Hematopoietic multipotent progenitor cell treated with erythropoietin and hydrocortisone succinate and interleukin-3 and kit ligand, for 17 days (in vitro differentiated cells): ENCODE measurements around the gene OSR1.

Experiments used
- DNase-seq: peaks from one replicate; pipeline ENCODE4 v3.0.0-alpha.2; 2015; ENCODE audit warnings: low spot score

The OSR1 gene

DNA sequence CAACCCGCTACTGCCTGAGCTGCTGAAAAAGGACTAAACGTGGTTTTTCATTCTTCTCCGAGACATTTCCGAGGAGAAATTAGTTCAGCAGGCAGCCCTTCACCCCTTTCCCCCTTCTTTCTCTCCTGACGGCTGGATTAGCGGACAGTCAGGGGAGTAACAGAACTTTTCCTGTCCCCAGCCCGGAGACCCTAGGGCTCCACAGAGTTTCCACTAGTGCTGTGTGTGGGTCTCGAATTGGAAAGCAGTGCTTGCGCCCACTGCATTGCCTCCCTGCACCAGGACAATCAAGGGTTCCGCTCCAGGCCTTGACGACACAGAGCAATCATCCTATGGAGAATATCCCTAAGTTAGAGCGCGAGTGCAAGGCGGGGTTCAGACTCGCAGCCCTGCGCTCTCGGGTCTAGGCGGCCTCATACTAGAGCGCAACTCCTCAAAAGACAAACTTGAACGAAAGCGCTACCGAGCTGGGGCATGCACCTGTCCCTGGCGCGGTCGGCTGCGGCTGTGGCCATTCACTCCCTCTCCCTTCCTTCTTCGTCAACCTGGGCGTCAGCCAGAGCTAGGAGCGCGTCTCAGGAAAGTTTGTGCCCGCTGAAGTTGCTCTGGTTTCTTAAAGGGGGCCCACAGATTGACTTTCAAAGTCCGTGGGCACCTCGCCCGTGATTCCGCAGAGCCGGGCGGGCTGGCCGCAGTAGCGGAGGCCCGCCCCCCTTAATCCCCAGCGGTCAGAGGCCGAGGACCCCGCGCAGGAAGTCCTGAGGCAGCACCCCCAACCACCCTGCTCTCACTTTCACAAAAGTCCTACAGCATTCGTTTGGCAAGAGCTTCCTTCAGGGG is 801 bp downstream of the OSR1 start:
- no peak for DNase-seq

DNA sequence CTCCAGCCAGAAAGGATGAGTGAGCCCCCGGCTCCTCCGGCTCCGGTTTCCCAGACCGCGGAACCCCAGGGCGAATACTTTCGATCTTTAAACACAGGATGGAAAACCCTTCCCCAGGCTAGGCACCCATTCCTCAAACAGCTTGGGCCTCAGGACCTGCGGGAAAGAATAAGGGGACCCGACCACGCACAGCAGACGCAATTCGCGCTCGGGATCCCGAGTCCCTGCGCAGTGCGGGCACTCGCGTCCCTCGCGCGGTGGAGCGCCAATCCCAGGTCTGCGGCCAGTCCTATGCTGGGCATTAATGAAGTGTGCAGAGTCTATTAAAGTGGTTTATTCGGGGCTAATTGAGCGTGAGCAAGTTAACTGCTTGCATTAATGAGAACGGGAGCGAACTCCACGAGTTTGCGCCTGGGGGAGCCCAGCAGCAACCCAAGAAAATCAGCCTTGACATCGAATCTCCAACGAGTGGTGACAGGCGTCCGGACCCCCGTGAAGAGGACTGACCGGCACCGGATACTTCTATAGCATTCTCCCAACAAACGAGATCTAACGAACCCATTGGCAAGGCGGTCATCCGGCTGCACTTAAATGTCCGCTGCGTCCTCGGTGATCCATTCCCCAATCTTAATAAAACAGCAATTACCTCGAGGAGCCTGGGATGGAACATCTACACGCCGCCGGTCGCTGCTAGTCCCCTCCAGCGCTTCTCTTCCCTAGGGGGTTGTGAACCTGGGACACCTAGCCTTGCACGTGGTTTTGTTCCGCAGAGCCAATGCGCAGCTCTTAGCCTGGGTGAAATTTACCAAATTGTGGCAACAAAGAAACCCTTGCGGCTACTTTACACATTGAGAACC is 1.6 kb downstream of the OSR1 start:
- DNase-seq = no peak

DNA sequence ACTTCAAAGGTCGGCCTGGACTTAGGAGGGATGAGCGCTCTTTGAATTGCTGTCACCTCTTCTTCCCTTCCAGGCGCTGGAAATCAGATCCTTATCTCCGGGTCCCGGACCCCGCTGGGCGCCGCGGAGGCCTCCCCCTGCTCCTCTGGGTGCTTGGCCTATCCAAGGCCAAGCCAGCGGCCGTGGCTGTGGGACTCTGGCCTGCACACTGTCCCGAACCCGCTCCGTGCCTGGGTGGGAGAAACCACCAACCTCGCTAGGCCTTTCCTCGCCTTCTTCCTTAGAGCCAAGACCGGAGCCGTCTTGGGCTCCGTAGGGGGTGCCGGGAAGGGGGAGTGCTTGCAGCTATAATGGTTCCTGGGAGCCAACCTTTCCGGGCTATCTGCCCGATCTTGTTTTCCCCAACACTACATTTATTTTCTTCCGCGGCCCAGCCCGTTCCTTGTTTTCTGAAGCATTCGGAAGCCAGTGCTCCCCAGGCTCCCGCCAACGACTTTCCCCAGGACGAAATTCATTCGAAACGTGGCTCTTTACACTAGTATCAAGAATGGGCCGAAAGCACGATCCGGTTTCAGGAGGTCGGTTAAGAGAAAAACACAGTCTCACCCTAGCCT is 2.4 kb downstream of the OSR1 start:
- no peak for DNase-seq

DNA sequence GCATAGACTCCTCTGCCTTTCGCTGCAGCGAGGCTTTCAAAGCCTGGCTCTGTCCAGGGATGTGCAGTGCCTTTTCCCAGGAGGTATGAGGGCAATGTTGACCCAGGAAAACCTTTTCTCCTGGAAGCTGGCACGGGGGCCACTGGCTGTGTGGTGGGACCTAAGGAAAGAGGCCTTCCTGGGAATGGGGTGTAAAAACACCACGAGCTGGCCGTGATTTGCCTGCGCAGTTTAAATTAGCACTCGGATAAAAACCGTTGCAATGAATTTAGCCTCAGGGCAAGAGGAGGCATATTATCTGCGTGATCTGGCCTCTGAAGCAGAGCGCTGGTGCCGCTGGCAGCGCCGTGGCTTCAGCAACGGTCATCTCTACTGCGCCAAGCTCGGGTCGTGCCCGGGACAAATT is 3.0 kb downstream of the OSR1 start:
- no peak for DNase-seq

DNA sequence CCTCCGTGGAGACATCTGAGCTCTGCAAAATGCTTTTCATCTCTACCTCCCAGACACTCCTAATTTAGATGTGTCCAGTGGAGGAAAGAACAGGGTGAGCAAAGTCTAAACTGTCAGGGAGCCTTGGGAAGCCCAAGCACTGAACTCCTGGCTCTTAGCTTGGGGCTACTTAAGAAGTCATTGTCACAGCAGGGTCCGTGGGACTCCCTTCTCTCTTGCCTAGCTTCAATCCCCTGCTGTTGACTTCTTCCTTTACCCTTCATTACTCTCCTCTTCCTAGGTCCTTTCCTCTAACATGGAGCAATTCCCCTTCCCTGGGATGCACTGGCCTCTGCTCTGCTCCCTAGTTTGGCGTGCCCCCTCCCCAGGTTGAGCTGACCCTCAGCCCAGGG is 3.4 kb downstream of the OSR1 start:
- DNase-seq = no peak

DNA sequence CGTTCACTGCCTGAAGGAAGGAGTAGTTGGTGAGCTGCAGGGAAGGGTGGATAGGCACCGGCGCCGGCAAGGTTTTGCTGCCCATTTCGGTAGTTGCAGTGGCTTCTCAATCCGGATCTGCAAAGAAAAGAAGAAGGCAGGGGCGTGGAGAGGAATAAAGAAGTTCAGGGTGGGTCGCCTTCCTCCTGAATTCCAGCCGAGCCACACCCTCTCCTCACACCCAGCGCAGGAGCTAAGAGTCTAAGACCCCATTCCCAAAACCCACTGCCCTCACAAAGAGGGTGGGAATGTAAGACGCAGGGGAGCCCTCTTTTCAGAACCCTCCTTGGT is 4.7 kb downstream of the OSR1 start:
- no peak for DNase-seq

DNA sequence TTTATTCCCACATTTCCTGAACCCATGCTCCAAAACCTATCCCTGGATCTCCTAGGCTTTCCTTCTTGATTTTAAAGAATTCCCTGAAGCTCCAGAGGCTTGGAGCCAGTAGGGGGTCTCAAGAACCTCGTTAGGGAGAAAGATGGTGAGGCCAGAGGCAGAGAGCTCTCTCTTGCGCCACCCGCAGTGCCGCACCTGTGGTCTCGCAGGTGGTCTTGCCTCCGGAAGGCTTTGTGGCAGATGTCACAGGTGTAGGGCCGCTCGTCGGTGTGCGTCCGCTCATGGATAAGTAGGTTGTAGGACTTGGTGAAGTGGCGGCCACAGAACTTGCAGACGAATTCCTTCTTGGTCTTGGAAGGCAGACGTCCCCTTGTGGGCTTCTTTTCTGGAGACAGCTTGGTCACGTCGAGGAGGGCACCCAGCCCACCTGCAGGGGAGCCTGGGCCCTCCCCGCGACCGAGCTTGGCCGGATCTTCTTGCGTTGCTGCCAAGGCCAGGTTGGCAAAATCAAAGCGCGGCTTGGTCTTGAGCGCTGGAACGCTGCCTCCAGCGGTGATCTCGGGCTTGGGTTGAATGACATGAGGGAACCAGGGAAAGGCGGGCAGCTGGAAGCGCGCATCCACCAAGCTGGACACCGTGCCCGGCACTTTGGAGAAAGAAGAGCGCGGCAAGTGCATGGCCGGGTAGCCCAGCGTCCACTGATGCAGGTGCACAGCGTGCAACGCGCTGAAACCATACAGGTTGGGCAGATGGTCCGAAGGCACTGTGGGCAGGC is 5.3 kb downstream of the OSR1 start:
- no peak for DNase-seq

DNA sequence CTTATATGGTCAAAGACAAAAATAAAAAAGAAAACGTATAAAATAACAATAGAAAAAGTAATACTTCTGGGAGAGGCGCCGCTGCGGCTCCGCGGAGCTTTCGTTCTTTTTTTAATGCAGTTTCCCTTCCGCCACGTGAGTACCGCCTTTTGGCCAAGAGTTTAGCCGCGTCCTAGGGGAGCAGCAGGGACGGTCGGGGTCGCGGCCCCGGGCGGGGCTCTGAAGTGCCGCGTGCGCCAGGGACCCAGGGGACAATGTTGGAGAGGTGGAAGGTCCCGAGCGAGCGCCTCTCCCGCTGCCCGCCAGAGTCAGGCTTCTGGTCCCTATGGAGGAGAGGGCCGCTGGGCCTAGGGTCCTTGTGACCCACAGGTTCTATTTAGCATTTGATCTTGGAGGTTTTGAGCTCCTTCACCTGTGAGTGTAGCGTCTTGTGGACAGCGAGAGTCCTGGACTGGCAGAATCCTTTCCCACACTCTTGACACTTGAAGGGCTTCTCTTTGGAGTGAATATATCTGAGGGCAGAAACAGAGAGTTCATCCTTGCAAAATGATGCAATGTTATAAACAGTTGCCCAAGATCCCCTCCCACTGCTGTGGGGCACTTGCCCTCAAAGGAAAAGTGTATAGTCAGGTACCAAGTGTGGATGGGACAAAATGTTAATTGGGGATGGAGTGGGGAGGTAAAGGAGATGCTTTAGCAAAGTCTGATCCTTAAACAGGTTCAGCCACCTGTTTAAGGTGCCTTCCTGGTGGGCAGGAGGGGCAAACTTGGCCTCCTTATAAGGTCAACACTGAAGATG is 6.3 kb downstream of the OSR1 start:
- DNase-seq = no peak

DNA sequence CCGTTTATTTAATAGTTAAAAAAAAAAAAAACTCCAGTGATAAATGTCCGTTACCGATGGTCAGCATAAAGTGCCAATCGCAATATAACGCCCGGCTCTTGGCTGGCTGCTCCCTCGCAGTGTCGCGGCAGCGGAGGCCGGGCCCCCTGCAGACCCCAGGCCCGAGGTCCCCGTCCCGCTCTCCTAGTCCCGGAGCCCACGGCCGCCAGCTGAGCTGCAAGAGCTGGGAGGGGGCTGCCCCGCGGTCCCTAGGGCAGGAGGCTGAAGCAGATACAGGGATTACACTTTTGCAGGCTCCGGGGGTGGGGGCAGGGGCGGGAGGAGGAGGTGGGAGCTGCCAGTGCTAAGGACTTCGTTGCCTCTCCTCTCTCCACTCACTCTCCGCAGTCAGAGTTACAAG is 6.9 kb downstream of the OSR1 start:
- DNase-seq = no peak

DNA sequence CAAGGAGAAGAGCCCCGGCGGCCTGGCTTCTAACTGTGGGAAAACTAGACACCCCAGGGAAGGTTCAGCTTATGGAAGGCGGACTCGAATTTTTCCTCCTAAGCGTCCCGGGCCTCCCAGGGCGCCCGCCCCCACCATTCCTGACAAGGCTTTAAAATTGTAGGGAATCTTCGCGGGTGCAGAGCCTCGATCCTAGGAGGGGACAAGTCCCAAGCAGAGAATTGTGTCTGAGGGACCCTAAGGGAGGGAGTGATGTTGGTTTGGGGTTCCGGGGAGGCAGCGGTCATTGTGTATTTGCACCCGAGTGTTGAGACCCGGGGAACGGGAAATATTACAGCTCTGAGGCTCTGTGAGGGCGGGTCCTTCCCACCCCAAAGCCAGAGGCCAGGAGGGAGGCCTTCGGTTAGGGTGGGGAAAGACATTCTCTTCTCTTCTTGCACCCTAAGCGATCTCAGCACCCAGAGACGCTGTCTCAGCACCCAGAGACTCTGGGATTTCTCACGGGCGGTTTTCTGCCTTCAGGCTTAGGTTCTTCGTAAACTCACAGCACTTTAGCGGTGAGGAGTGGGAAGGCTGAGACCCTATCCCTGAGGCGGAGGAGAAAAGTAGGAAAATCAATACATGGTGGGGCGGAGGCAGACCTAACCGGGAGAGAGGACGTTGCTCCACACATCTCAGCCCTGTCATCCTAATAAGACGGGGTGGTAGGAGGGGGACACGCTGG is 7.6 kb downstream of the OSR1 start:
- DNase-seq = no peak

DNA sequence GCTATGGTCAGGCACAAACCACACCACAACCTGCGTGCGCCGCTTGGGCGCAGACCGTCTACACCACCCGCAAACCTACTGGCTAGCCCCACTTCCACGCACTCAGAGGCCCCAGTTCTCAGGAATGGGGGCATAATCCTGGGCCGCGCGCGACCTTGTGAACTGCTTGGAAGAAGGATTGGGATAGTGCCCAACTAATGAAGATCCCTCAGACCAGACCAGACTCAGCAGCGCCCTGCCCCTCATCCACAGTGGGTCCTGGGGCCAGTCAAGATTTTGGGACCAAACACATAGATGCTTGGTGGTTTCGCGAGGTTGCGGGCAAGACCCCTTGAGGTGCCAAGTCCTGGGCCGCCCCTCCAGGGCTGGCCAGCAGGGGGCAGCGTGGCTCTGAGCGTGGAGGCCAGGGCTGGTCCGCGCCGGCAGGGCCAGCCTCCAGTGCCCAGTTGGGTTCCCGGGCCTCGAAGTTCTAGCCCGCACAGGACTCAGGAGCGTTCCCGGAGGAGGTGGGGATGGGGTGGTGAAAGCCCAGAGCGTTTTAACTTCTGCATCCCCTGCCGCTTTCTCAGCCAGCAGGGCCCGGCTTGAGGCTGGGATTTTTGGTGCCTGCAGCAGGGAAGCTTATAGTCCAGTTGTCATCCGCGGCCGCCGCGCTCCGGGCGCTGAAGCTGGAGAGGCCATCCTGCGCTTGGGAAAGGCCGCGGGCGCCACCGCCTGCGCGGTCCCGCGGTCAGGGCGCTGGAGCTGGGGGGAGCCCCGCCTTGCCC is 8.3 kb downstream of the OSR1 start:
- peak; percentile 57 for DNase-seq

DNA sequence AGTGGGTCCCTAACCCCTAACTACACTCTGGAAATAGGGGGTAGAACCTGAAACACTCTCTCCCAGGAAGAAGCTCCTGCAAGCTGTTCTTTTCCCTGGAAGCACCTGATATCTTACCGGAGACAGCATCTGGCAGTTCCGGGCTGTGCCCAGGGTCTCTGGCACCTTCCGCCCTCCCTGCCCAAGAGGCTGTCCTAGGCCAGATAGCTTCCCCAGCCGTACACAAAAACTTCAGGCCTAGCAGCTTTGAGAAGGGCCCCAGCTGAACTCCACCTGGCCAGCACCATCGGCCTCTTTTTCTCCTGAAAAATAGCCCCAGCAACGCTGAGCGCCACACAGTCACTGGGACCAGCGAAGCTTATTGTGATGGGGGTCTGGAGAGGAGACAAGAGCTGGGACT is 9.7 kb downstream of the OSR1 start:
- DNase-seq = no peak

DNA sequence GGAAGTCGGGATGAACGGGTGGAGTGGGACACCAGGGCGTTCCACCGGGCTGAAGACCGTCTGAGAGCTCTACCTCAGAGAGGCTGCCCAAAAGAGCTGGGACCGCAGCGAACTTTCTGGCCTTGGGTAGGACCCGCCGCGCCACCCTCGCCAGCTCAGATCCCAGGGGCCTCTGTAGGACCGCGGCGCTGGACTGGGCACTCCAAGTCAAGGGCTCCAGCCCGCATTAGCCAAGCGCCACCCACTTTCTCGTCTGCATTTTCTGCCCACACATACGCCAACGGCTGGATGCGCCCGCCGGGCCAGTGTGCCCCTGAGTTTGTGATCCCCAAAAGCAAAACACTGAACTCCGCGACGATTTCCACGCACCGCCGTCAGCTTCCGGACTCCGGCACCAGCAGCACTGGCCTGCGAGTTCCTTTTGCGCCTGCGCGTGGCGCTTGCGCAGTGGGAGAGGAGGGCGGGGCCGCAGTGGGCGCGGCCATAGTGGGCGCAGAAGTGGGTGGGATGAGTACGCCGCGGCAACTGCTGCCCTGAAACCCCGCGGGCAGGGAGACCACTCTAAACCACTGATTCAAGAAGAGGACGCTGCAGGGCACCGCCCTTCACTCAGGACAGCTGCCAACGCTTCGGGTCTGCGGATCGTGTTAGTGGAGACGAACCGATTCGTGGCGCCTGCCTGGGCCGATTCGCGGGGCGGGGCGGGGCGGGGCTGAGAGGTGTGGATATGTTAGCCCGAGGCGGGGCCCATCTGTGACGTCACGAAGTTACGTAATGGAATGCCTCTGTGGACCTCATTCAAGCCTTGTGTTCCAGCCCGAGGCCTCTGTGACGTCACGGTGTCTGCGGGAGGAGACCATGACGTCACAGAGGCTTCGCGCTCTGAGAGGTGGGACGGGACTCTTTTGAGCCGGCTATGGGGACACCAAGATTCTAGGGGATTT is 10.5 kb downstream of the OSR1 start:
- DNase-seq = peak; percentile 97

DNA sequence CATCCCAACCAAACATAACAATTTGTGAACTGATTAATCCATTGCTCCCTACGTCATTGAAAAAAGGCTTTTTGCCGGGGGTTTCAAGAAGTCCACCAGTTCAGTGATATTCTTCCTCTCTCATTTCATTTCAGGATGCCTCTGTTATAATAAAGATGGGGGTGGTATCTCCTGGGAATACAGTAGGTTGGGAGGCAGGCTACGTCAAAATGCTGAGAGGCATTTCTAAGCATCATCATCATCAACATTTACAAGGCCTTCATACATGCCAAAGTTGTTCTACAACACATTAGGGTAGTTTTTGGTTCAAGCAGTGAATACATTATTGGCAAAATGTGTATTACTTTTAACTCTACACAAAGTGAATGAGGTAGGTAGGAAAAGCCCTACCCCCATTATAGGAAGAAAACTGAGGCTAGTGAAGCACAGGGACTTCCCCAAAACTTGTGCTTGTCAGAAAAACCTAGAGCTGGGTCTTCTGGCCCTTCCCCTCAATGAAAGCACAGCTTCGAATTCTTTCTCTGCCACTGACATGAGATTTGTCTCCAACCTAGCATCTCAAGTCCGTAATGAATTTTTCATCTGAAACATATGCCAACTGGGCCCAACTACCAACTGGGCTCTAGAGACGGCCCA is 11.3 kb downstream of the OSR1 start:
- no peak for DNase-seq

DNA sequence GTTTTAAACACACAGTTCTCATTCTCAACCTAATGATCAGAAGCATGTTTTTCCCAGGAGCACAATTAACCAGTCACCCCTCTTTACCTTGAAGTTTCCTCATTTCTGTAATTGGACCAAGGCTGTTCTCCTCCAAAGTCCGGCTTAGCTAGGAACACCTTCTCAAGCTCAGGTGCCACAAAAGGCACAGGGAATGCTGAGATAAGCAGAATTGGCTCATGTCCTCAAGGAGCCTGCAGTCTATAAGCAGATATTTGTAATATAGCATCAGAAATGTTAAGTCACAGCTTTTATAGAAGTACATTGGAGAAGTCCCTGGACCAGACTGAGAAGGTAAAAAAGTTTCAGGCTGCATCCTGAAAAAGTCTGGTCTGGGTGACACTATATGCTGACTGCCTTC is 20.7 kb downstream of the OSR1 start:
- DNase-seq = no peak

DNA sequence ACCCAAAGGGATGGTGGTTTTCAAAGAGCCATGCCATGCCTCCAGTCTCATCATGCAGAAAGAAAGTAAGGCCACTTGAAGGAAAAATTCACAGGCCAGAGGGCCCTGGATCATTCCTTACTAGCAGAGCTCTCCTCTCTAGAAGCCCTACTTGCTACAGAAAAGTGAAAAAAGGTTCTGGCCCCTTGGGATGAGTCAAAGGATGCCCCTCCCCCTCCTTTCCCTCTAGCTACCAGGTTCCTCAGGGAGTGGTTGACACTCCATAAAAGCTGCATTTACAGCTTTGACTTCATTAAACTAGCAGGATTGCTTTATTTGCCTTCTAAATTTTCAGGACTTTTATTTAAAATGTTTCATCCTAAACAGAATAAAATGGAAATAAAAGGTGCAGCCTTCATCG is 21.2 kb downstream of the OSR1 start:
- no peak for DNase-seq

DNA sequence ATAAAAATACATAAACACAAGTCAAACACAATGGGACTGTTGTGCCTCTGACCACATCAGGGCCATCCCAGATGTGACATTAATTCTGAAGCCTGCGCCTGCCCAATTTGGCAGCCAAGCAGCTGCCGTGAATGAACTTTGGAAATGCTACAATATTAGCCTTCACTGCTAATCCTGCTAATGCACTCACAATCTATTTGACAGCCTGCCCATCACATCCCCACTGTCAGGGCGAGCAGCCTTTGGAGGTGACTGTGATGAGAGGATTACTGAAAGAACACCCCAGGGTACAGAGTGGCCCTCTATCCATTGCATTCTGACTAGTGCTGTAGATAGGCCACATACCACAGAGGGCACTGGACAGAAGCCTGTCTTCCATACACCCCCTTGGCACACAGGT is 21.6 kb downstream of the OSR1 start:
- no peak for DNase-seq

DNA sequence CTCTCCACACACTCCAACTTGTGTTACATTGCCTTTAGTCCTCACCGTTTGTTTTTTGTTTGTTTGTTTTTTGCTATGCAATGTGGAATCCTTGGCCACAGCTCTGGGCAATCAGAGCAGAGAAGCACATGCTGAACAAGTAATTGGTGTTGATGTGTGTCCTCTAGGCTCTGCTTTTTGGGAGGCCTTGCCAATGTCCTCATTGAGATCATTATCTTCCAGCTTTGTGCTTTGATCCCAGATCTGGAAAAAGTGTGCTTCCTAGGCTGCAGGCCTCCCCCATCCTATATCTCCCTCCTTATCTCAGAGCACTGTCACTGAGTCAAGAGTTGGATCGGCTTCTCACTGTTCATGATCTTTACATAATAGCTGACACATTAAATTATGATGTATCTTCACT is 25.9 kb downstream of the OSR1 start:
- DNase-seq = no peak
